Neutrophil (primary cell): Measurements from ENCODE around the gene ASB13.
A peak's percentile ranks its signal among the peaks of the same experiment; 100 is the strongest.

Source experiments
- H3K27ac ChIP-seq: fragments of 200-600 bp; sonication (generic); 2 replicates; pipeline ENCODE4 v1.5.1; 2016; ENCODE audit warnings: mild to moderate bottlenecking, moderate library complexity
- H3K27me3 ChIP-seq: fragments of 200-600 bp; sonication (generic); 2 replicates; pipeline ENCODE4 v1.6.0; 2016; ENCODE audit warnings: mild to moderate bottlenecking
- H3K36me3 ChIP-seq: fragments of 200-600 bp; sonication (generic); 2 replicates; pipeline ENCODE4 v1.5.1; 2017
- H3K4me1 ChIP-seq, 2 experiments: fragments of 200-600 bp in 1 of 2; sonication (generic) in 1 of 2; 1 replicate in 1 of 2; 2 replicates in 1 of 2; pipeline versions ENCODE4 v1.5.1 to v1.6.1; 2013 to 2016; ENCODE audit warnings: low read depth in 1 of 2, low read length in 1 of 2, mild to moderate bottlenecking in 1 of 2, moderate library complexity in 1 of 2; ENCODE audit not compliant: control insufficient read depth in 1 of 2, insufficient read depth in 1 of 2
- H3K4me3 ChIP-seq, 2 experiments: fragments of 200-600 bp in 1 of 2; sonication (generic) in 1 of 2; 1 replicate in 1 of 2; 2 replicates in 1 of 2; pipeline ENCODE4 v1.5.1; 2013 to 2016; ENCODE audit warnings: low read depth in 1 of 2, low read length in 1 of 2, mild to moderate bottlenecking in 1 of 2, moderate library complexity in 1 of 2
- H3K9me3 ChIP-seq: fragments of 200-600 bp; sonication (generic); 2 replicates; pipeline ENCODE4 v1.5.1; 2016
- TF ChIP-seq, protein P1 (sequence below): fragments of 200-600 bp; sonication (generic); IDR thresholded peaks from 2 replicates; pipeline ENCODE4 v1.5.1; 2016; ENCODE audit warnings: antibody characterized with exemption

Gene ASB13

DNA sequence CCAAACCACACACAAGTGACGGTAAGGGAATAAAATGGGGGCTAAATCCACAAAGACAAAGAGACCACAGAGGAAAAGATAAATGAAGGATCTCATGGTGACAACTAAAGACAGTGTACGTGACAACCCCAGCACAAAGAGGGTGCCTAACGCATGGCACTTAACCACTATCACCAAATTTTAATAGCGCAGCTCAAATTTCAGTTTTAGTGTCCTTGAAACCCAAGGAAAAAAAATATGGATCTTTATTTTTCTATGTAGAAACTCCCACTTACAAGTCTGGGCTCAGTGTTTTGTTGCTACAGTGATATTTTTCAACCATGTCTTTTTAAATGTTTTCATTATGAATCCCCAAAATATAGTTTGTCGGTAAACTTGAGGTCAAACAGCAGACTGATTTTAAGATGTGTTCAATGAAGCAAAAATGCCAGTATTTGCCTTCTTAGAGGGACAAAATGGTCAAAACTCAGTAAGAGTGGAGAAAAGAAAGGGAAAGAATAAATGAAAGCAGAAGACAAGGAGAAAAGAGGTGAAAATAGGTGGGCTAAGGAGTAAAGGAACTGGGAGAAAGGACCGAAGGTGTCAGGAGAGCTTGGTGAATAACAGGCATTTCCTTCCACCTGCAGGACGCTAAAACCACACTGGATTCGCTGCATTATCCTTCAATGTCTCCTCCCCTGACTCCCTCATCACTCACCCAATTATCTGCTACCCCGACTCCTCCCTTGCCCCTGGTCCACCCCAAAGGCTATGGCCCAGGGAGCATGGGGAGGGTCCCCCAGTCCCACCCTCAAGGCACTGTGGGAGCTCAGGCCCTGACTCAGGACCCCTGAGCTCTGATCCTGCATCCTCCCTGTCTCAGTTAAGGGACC, 3.5 kb downstream of the ASB13 start:
- Histone ChIP-seq H3K36me3 (no peaks in the 10 kb centered on the region), H3K4me3 (no peak overlapping the region), H3K27me3 (no peaks in the 10 kb centered on the region), H3K4me1 (peaks cover 25 to 31% of the 10 kb centered on the region in 2 experiments), H3K9me3 (no peaks in the 10 kb centered on the region), H3K27ac (no peak overlapping the region)
- TF ChIP-seq, protein P1, sequence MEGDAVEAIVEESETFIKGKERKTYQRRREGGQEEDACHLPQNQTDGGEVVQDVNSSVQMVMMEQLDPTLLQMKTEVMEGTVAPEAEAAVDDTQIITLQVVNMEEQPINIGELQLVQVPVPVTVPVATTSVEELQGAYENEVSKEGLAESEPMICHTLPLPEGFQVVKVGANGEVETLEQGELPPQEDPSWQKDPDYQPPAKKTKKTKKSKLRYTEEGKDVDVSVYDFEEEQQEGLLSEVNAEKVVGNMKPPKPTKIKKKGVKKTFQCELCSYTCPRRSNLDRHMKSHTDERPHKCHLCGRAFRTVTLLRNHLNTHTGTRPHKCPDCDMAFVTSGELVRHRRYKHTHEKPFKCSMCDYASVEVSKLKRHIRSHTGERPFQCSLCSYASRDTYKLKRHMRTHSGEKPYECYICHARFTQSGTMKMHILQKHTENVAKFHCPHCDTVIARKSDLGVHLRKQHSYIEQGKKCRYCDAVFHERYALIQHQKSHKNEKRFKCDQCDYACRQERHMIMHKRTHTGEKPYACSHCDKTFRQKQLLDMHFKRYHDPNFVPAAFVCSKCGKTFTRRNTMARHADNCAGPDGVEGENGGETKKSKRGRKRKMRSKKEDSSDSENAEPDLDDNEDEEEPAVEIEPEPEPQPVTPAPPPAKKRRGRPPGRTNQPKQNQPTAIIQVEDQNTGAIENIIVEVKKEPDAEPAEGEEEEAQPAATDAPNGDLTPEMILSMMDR = no peak

DNA sequence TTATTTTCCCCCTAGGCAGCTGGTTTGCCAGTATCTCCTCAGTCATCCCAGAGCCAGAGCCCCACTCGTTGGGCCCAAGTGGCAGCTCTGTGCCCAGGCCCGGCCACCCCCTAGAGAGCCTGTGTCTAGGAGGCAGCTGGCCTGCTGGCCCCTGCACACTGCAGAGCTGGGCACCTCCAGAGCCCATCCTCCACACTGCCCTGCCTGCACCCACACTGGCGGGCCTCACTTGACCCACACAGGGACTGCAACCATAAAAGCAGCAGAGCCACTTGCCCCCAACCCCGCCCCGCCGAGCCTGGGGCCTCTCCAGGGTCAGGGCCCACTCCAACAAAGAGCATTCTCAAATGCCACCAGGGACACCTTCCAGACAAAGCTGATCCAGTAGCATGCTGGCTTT, 5.4 kb downstream of the ASB13 start:
- no peaks in the 10 kb centered on the region for H3K27me3 ChIP-seq
- no peaks in the 10 kb centered on the region for H3K36me3 ChIP-seq
- no peaks in the 10 kb centered on the region for H3K9me3 ChIP-seq
- H3K4me1 ChIP-seq = peaks cover 16 to 25% of the 10 kb centered on the region in 2 experiments
- TF ChIP-seq, protein P1 = no peak
- no peak overlapping the region for H3K4me3 ChIP-seq
- no peak overlapping the region for H3K27ac ChIP-seq

DNA sequence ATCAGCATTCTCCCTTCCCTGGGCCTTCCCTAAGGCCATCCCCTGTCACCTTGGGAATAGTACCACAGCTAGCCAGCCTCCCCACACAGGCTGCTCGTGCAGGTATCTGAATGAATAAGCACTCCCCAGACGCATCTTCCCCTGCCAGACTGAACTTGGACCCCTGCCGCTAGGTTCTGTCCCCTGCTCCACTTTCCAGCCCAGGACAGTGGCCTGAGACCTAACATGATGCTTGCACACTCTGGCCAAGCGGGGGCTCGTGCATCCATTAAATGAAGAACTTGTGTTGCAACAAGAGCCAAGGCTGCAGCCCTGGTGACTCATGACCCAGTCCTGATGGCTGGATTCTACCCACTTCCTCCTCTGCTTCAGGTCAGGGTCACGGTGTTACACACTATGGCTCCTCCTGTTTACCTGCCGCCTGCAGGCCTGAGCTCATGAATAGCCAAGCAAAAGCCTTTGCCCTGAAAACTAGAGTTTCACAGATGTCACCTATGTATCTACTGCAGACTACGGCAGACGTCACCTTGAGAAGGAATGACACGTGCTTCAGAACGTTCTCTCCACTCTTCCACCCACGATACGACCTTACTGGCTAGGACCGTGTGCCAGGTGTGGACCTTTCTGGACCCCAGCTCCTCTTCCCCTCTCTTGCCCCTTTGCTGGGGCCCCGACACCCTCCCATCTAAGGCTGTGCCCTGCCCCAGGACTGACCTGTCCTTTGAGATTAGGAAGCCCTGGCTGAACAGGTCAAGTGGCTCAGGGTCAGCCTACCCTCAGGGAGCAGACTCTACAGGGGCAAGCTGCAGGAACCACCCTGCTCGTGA, 6.5 kb downstream of the ASB13 start:
- Histone ChIP-seq H3K4me1 (peaks cover 6 to 14% of the 10 kb centered on the region in 2 experiments), H3K9me3 (no peaks in the 10 kb centered on the region), H3K27ac (peak overlapping the region; percentile 67), H3K4me3 (no peak overlapping the region), H3K36me3 (no peaks in the 10 kb centered on the region), H3K27me3 (no peaks in the 10 kb centered on the region)
- TF ChIP-seq, protein P1 = no peak

DNA sequence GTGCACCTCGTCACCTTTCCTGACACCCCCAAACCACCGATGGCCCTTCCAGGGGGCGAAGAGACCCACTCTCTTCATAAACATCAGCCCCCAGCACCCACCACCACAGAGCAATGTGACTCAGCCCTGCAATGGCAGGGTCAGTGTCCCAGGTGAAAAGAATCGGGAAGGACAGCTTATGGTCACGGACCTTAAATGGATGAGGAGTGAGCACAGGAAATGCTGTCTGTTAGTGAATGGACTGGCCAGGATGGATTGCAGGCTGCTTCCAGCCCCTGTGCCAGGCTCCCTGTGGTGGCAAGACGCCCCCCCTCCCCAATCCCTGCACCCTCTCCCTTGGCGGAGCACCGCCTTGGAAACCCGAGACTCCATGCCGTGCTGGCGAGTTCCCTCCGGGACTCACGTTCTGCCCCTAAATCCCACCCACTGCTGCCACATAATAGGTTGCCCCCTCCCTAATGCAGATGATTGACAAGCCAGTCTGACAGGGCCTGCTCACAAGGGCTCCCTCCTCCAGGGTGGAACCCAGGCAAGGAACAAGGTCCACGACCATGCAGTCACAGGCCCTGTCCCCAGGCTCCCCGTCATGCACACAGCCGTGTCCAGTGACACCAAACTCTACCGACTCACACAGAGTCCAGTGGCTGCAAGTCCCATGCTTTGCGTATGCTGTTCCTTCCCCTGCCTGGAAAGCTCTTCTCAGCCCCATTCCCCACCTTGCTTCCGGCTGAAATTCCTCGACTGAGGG, 7.3 kb downstream of the ASB13 start:
- TF ChIP-seq, protein P1 = no peak

More for the DNA sequence above, 7.3 kb downstream of the ASB13 start:
- no peaks in the 10 kb centered on the region for H3K27me3 ChIP-seq
- no peak overlapping the region for H3K4me3 ChIP-seq
- H3K4me1 ChIP-seq = peaks cover 6 to 14% of the 10 kb centered on the region in 2 experiments
- no peaks in the 10 kb centered on the region for H3K9me3 ChIP-seq
- H3K27ac ChIP-seq = peak overlapping the region; percentile 67
- no peaks in the 10 kb centered on the region for H3K36me3 ChIP-seq
